SK-N-MC (cell line): ENCODE results near the gene MAB21L1.

ENCODE experiments used
- DNase-seq: peaks from one replicate; pipeline ENCODE4 v3.0.0-alpha.2; 2011; ENCODE audit warnings: low read depth, low spot score
- H3K27ac ChIP-seq: fragments of 200-600 bp; sonication (generic); 2 replicates; pipeline ENCODE4 v1.5.1; 2016; ENCODE audit warnings: mixed run types
- H3K36me3 ChIP-seq: fragments of 200-600 bp; sonication (generic); 2 replicates; pipeline ENCODE4 v1.6.1; 2017; ENCODE audit warnings: antibody characterized with exemption, low read length, mixed read lengths; ENCODE audit not compliant: insufficient read depth
- H3K4me3 ChIP-seq: fragments of 200-600 bp; sonication (generic); 2 replicates; pipeline ENCODE4 v1.5.1; 2016
- H3K9ac ChIP-seq: fragments of 200-600 bp; sonication (generic); 2 replicates; pipeline ENCODE4 v1.8.0; 2017; ENCODE audit warnings: mixed run types, mixed read lengths; ENCODE audit not compliant: insufficient read length
- H3K9me3 ChIP-seq: fragments of 200-600 bp; sonication (generic); 2 replicates; pipeline ENCODE4 v1.6.1; 2017; ENCODE audit warnings: low read depth, mild to moderate bottlenecking, antibody characterized with exemption, low read length, moderate library complexity, mixed read lengths
- EZH2 ChIP-seq: fragments of 200-600 bp; sonication (generic); IDR thresholded peaks from one replicate; pipeline ENCODE4 v1.6.1; 2017; ENCODE audit warnings: antibody characterized with exemption
- FOXP2 ChIP-seq: optimal IDR thresholded peaks from 2 replicates; pipeline ENCODE3; 2011; ENCODE audit warnings: mild to moderate bottlenecking, moderate library complexity; ENCODE audit not compliant: insufficient read depth; ENCODE audit errors: extremely low read length, control extremely low read depth
- POLR2AphosphoS5 ChIP-seq: IDR thresholded peaks from 2 replicates; pipeline ENCODE4 v1.6.1; 2012; ENCODE audit warnings: mild to moderate bottlenecking, low read depth, low read length, borderline replicate concordance

MAB21L1 gene

DNA sequence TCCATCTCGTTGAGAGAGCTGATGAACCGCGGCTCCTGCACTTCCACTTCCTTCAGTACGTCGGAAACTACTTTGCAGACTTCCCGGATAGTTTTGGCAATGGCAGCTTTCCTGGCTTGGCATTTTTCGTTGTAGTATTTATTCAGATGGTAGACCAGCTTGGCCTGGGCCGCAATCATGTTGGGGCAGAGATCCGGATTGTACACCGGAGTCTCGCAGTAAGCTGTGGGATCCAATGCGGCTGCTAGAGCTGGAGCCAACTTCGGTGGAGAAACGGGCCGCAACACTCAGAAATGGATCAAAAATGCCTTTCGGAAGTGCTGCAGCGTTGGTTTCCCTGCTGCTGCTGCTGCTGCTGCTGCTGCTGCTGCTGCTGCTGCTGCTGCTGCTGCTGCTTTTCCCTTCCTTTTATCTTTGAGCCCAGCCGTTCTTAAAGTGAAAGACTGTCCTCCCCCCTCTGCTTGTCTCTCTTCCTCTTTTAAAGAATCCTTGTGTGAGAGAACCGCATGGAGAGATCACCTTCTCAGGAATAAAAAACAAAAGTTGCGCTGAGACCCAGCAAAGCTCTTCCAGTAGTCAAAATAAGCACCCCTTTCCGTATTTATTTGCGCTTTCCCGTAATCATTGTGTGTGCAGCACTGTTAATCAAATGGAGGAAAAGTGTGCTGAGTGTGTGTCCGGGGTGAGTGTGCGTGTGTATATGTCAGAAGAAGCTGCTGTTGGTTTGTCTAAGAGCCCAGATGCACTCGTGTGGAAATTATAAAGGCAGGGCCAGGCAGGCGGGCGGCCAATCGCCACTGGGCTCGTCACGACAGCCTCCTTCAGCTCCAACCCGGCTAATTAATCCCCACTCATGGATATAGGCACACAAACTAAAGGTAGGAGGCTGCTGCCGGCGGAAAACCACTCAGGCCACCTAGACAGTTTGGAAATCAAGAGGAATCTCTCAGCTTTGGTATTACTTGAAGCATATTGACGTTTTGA lies at the start of gene MAB21L1:
Gene MAB21L1 (minus strand): TSS at position 730 of the 984 bp plus-strand sequence. CDS start 551 bp downstream, at position 179.
- no peak for TF ChIP-seq FOXP2
- TF ChIP-seq POLR2AphosphoS5, result no peak
- TF ChIP-seq EZH2, result no peak
- H3K9ac ChIP-seq, result no peak within 1 kb of the TSS
- no peak within 1 kb of the TSS for H3K27ac ChIP-seq
- H3K36me3 ChIP-seq, result no peaks in the 10 kb centered on the region
- no peak within 1 kb of the TSS for H3K4me3 ChIP-seq
- DNase-seq, result no peak
- no peaks in the 10 kb centered on the region for H3K9me3 ChIP-seq

DNA sequence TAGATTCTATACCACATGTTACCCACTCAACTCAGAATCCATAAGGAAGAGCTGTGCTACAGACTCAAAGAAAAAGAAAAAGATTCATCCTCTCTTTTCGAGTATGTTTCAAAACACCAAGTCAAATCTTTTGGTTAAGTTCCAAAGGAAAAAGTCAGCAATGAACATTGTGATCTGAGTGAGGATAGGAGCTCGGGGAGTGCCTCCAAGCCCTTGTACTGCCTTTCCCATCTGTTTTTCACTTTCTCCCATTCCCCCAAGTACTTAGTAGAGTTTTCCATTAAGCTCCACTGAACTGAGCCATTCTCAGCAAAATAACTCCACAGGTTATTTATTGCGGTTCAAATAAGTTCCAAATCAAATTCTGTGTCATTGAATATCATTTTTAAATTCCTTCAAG lies 47.7 kb upstream of the MAB21L1 start:
- H3K27ac ChIP-seq, result no peak overlapping the region
- H3K36me3 ChIP-seq, result no peaks in the 10 kb centered on the region
- H3K9me3 ChIP-seq, result no peaks in the 10 kb centered on the region
- DNase-seq, result no peak
- no peak for TF ChIP-seq EZH2
- no peak for TF ChIP-seq FOXP2
- TF ChIP-seq POLR2AphosphoS5, result no peak
- H3K9ac ChIP-seq, result no peak overlapping the region
- no peak overlapping the region for H3K4me3 ChIP-seq

GRCh38 chr13:35518337-35518946 lies 42.0 kb upstream of the MAB21L1 start:
- H3K4me3 ChIP-seq, result 0 out of 2 replicates have a peak overlapping the region, but pooled peaks have one; percentile 22
- no peaks in the 10 kb centered on the region for H3K36me3 ChIP-seq
- H3K9me3 ChIP-seq, result no peaks in the 10 kb centered on the region
- TF ChIP-seq FOXP2 (no peak), EZH2 (no peak), POLR2AphosphoS5 (no peak)
- peak; percentile 55 for DNase-seq
- H3K9ac ChIP-seq, result no peak overlapping the region
- no peak overlapping the region for H3K27ac ChIP-seq

DNA sequence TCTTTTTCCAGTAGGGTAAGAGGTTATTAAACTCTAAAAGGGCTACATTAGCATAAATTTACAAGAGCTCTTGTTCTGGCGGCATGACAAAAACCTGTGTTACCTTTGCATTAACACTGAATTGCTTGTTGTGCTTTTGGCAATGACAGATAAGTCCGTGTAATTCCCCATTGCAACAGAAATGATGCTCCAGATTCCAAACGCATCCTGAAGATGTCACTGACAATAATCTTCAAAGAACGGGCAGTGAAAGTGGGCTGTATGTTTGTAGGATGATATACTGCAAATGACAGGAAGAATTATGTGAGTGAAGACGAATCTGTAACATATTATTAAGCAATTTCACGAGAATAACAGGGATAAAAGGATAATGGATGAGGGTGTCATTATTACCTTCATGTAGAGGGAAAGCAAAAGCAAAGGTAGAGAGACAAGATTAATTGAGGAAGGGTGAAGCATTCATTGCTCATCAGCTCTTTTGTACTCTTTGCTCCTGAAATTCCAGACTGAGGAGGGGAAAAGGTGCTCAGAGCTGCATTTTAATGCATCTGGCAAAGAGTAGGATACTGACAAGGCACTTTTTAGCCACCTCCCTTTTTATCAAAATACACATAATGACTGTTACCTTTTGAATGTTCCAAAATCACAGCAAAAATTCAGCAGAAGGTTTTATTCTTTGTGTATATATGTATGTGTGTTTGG lies 38.5 kb upstream of the MAB21L1 start:
- no peaks in the 10 kb centered on the region for H3K9me3 ChIP-seq
- no peaks in the 10 kb centered on the region for H3K36me3 ChIP-seq
- TF ChIP-seq FOXP2, result no peak
- TF ChIP-seq EZH2, result no peak
- no peak for TF ChIP-seq POLR2AphosphoS5
- no peak for DNase-seq
- no peak overlapping the region for H3K27ac ChIP-seq
- no peak overlapping the region for H3K9ac ChIP-seq
- H3K4me3 ChIP-seq, result no peak overlapping the region

- no peaks in the 10 kb centered on the region for H3K36me3 ChIP-seq
- no peaks in the 10 kb centered on the region for H3K9me3 ChIP-seq
- TF ChIP-seq FOXP2, result no peak
- TF ChIP-seq EZH2, result no peak
- TF ChIP-seq POLR2AphosphoS5, result no peak
- H3K27ac ChIP-seq, result no peak overlapping the region
- H3K4me3 ChIP-seq, result no peak overlapping the region
- no peak overlapping the region for H3K9ac ChIP-seq
- no peak for DNase-seq
Measured at GRCh38 chr13:35514061-35514477, 37.6 kb upstream of the MAB21L1 start.

DNA sequence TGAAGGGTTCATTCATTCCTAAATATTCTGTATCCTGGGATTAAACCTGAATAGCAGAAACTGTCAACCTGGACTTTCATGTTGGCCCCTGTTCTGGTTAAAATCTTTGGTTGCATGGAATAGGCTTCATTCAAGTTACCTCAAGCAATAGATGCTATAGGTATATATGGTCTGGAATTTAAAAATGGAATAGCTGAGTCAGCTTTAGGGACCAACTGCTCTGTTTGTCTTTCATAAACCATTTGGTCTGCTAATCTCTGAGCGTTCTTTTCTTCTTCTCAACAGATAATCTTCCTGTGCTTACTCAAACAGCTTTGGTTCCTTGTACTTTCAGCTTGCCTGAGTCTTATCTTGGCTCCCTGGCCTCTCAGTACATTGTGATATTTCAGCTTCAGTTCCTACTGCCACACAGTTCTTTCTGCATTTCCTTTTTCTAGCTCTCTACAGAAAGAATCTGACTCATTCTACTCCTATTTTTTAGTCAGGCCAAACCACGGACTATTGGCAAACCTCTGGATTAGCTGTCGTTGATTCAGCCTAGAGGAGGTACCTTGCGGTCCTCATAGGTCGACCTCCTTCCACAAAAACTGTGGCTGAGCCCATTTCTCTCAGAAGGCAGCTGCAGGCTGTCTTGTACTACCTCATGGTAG lies 35.9 kb upstream of the MAB21L1 start:
- Histone ChIP-seq H3K9ac (no peak overlapping the region), H3K27ac (no peak overlapping the region), H3K4me3 (no peak overlapping the region), H3K9me3 (no peaks in the 10 kb centered on the region), H3K36me3 (no peaks in the 10 kb centered on the region)
- no peak for DNase-seq
- no peak for TF ChIP-seq POLR2AphosphoS5
- no peak for TF ChIP-seq EZH2
- no peak for TF ChIP-seq FOXP2

DNA sequence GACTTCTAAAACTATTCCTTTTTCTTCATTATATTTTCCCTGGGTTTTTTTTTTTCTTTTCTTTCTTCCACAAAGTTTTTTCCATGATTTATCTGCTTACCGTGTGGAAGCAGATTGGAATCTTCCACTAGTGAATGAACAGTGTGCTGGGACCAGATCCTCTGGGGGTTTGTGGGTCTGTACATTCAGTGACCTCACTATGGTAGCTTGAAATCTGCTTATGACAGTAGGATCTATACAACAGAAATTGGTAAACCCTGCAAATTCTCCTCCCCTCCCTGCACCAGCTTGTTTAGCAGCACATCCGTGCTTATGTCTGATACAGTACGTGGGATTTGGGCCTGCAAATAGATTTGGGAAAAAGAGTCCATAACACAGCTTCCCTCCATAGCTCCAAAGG lies 26.0 kb upstream of the MAB21L1 start:
- TF ChIP-seq EZH2 (no peak), POLR2AphosphoS5 (no peak), FOXP2 (no peak)
- no peak overlapping the region for H3K4me3 ChIP-seq
- H3K9me3 ChIP-seq, result no peaks in the 10 kb centered on the region
- DNase-seq, result no peak
- H3K9ac ChIP-seq, result no peak overlapping the region
- no peak overlapping the region for H3K27ac ChIP-seq
- H3K36me3 ChIP-seq, result no peaks in the 10 kb centered on the region

- no peak for DNase-seq
- Histone ChIP-seq H3K4me3 (no peak overlapping the region), H3K9me3 (no peaks in the 10 kb centered on the region), H3K9ac (no peak overlapping the region), H3K27ac (no peak overlapping the region), H3K36me3 (no peaks in the 10 kb centered on the region)
- TF ChIP-seq EZH2, result no peak
- TF ChIP-seq FOXP2, result no peak
- TF ChIP-seq POLR2AphosphoS5, result no peak
Measured at GRCh38 chr13:35501661-35502235, 25.3 kb upstream of the MAB21L1 start.
